ENCODE results near the gene SLC9A1.

The SLC9A1 gene

GRCh38 chr1:27150183-27150582, 4.7 kb downstream of the SLC9A1 start:
- no peak for DNase-seq

GRCh38 chr1:27149762-27150113, 5.2 kb downstream of the SLC9A1 start:
- DNase-seq = no peak

- DNase-seq = no peak
Observed at GRCh38 chr1:27149084-27149761, 5.7 kb downstream of the SLC9A1 start.

DNA sequence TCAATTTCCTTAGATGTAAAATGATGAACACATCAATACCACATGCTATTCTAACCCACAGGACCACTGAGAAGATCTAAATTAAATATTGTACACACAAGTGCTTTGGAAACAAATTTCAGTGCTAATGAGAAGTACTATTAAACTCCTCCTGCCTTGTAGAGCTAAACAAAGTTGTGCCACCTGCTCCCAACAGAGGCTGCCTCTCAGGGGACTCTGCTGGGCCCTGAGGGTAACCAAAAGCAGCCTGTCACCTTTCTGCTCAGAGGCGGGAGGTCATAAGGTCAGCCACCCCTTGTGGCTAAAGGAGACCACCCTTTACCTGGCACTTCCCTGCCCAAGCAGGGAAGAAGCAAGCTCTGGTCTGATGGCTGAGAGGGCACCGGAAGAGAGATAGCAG, 6.3 kb downstream of the SLC9A1 start:
- DNase-seq = no peak

DNA sequence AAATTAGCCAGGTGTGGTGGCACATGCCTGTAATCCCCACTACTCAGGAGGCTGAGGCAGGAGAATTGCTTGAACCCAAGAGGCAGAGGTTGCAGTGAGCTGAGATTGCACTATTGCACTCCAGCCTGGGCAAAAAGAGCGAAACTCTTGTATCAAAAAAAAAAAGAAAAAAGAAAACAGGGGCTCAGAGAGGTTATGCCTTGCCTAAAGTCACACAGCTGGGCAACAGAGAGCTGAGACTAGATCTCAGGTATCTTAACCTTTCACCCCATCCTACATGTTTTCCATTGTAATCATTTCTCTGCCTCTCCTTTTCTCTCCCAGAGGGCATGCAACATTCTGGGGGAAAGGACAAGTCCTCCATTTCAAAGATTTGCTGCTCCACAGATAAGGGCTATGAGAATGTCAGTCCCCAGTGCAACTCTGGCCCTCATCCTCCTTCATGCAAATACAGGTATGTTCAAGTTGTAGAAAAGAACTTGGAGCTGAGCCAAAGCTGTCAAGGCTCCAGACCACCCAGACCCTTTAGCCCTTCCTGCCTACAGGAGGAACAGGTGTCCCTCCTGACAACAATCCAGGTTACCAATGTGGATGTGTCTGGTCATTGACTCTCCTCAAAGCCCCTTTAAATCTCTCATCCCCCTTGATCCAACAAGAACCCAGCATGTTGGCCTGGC, 6.9 kb downstream of the SLC9A1 start:
- no peak for DNase-seq

- DNase-seq = no peak
Observed at GRCh38 chr1:27145934-27146354, 9.0 kb downstream of the SLC9A1 start.

DNA sequence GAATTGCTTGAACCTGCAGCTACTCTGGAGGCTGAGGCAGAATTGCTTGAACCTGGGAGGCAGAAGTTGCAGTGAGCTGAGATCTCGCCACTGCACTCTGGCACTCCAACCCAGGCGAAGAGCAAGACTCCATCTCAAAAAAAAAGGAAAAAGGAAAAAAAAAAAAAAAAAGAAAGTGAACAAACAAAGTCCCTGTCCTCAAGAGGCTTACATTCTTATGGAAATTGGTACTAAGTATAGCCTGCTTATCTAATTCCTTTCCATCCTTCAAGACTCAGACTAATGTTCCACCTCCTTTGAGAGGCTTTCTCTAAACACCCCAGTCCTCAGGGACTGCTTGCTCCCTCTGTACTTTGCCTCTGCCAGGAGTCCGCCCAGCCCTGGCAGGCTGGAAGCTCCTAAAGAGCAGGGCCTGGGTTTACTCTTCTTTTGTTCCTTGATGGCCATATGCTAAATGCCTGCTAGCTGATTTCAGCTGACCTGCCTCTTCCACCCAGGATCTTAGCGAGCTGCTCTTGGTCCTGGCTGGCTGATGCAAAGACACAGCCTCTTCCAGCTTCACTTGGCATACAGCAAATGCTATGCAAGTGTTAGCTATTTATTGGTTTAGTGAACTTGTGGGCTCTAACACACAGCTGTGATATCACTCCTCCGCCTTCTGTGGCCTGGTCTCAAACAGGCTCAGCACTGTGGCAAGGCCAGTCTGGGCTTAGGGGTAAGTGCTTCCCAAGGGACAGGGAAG, 9.8 kb downstream of the SLC9A1 start:
- no peak for DNase-seq

DNA sequence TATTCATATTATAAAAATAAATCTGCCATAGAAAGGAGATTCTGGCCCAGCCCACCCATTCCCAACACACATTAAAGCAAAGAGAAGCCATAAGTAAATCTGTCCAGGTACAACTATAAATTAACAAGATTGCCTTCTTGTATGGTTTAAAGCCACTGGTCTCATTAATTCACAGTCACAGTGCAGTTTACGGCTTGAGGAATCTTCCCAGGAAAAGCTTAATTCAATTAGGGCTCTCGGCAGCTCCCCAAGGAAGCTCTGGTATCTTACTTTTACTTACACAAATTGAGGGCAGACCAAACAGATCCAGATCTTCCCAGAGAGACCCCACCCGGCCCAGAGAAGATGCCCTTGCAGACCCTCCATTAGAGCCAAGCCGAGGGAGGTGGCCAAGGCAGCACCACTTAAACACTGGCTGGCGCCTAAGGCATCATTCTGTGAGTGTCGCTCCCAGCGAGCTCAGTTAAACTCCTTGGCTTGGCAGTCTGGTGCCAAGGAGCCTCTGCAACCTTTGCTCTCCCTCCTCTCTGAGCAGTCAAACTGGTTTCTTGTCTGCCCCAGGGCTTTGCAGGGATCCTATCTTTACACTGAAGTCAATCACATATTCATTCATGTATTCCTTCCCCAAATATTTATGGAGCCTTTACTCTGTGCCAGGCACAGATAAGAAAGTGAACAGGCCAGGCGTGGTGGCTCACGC, 10.7 kb downstream of the SLC9A1 start:
- DNase-seq = no peak

- DNase-seq = no peak
Observed at GRCh38 chr1:27143401-27143800, 11.5 kb downstream of the SLC9A1 start.

DNA sequence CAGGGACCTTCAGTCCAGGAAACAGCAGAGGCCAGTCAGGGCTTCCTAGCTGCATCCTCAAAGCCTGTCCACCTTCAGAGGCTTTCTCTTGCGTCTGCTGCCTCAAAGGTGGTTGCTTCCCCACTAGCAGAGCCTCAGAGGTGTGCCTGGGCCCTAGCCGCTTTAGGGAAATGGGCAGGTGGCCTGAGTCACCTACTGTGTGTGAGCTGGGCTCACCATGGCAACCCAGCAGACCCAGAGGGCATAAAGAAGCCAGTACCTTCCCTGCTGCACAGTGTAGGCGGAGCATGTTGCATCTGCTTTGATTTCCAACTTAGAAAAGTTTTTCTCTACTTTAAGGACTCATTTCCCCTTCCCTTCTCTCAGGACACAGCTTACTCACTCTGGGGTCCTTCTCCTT, 12.5 kb downstream of the SLC9A1 start:
- no peak for DNase-seq

DNA sequence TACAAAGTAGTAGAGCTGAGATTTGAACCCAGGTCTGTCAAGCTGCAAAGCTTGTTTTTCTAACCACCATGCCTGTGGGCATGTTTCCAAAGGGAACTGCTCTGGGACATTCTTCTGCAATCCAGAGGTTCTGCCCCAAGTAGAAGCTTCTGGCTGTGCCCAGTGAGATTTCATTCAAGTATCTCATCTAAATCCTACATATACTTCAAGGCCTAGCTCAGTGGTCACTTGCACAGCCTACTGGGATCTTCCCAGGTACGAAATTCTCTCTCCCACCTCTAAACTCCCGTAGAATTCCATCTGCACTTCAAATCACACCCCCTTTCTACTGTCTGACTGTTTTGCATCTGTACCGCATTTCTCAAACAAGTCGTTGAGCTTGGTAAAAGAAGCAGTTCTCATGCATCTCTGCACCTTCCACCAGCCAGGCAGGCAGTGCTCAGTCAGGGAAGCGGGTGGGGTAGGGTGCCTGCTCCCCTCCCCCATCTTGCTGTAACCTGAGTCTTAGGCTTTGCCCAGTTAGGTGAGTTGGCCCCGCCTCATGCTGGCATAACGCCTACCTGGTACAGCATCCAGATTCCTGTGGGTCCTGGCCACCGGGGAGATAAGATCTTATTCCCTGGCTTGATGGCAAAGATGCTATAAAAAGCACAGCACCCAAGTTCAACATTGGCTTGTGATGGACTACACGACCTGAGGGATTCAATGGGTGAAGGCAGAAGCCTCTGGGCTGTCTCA, 13.5 kb downstream of the SLC9A1 start:
- no peak for DNase-seq

DNA sequence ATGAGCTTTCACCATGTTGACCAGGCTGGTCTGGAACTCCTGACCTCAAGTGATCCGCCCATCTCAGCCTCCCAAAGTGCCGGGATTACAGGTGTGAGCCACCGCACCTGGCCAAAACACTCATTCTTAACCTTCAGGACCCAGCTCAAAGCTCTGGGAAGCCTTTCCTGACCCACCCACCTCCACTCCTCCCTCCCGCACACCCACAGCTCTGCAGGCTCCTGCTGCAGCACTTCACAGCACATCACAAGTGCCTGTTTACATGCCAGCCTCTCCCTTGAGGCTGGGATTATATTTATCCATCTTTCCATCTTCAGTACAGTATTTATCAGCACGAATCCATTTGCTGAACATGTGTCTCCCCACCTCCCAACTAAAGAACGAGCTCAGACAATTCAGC, 14.9 kb downstream of the SLC9A1 start:
- DNase-seq = no peak

DNA sequence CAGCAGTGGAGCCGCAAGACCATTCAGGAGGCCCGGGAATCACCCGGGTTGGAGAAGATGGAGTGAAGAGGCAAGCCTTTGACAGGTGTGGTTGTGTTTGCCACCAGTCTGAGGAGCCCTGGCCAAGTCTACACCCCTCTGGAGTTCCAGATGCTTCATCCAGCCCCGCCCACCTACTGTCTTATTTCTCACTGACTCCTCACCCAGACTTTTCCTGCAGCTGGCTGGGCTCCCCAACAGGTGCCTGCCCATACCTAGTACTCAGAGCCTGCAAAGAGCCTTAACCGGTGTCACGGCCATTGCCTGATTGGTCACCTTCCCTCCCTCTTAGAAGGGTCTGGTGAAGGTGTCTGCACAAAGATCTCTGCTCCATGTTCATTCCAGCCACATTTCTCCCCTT, 16.0 kb downstream of the SLC9A1 start:
- DNase-seq = no peak

DNA sequence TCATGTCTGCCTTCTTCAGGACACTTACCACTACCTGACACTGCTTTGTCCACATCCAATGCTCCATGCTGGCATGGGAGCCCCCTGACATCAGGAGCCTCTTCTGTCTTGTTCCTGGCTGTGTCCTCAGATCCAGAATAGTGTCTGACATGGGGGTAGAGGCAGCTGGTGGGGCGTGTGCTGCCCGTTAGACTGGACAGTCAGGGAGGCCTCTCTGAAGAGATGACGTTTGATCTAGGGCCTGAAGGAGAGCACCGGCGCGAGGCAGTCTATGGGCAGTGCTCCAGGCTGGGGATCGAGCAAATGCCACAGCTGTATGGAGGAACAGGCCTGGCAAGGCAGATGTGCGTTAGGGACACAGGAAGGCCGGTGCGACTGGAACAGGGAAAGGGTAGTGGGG, 16.6 kb downstream of the SLC9A1 start:
- no peak for DNase-seq

DNA sequence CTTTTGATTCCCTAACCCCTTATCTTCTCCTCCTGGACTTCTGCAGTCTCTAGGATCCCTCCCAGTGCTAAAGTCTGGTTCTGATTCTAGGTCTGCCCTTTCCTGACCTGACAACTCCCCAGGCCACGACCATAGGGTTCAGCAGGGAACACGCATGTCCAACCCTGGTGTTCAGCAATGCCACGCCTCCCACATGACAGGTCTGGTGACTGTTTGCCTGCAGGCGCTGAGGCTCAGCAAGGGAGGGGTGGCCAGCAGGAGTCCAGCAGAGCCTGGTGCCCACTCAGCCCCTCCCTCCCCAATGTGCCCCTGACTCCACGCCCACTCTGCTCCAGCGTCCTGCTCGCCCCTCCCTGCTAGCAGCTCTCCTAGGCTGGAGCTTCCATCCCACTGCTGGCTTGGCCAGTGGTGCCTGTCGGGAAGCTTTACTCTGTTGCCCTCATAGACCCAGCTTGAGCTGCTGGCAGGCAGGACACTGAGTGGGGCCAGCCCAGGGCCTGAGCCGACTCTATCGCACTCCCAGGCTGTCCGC, 17.3 kb downstream of the SLC9A1 start:
- no peak for DNase-seq

DNA sequence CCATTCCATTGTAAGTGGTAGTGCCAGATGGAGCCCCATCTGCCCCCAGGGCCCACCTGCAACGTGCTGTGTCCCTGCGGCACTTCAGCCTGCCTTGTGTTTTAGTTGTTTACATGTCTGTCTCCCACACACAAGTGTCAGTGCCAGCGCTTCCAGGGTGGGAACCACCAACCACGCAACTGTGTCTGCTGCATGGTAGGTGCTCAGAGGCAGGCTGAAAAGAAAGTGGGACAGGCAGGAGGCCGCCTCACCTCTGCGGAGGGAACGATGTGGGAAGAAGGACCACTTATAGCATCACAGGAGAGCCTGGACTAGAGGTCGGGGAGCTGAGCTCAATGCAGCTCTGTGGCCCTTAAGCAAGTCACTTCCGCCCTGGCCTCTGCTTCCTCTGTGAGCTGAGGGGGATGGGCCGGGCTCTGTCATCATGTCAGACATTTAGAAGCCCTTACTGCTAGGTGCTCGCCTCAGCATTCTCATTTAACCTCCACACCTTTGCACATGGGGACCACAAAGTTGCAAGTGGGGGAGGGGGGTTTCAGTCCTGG, 17.9 kb downstream of the SLC9A1 start:
- DNase-seq = peak; percentile 88

DNA sequence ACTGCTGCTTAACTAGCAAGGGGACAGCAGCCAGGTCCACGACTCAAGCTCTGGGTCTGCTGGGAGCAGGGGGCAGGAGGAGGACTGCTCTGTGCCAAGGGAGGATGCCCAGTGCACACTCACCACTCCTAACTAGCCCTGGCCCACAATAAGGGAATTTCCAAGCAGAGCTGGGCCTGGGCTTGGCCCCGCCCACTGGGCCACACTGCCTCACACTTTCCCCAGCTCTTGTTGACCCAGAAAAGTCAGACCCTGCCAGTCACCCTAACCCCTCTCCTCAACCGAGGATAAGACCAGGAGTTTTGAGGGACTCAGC, 18.7 kb downstream of the SLC9A1 start:
- peak; percentile 44 for DNase-seq

DNA sequence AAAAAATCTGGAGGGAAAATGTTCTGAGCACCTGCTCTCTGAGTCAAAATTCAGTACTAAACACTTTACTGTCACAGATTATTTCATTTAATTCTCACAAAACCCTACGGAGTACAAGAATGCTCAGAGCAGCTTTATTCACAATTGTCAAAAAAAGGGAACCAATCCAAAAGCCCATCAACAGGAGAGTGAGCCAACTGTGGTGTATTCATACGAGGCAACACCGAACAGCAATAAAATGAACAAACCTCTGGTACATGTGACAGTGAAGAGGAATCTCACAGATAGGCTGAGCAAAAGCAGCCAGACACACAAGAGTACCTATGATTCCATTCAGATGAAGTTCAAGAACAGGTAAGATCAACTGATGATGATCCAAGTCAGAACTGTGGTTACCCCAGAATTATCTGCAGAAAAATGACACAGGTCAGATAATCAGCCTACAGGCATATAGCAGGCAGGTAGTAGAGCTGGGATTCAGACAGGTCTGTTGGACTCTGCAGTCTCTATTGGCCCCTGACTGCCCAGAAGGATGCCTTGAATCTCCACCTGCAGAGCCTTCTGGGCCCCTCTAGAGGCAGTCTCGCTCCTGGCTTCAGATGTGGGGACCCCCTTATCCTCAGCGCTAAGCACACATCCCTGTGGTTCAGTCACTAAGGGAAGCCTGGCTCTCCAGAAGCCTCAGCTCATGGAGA, 19.2 kb downstream of the SLC9A1 start:
- DNase-seq = no peak

GRCh38 chr1:27133991-27134390, 20.9 kb downstream of the SLC9A1 start:
- DNase-seq = no peak

DNA sequence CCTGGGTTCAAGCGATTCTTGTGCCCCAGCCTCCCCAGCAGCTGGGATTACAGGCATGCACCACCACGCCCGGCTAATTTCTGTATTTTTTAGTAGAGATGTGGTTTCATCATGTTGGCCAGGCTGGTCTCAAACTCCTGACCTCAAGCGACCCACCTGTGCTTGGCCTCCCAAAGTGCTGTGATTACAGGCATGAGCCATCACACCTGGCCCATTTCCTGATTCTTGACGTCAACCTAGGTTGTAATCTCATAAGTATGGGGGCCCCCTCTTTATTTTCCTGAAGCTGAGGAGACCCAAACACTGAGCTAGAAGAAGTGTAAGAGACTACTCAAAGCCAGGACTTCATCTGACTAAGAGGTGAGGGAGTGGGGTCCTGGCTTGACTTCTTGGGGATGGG, 21.8 kb downstream of the SLC9A1 start:
- DNase-seq = no peak

DNA sequence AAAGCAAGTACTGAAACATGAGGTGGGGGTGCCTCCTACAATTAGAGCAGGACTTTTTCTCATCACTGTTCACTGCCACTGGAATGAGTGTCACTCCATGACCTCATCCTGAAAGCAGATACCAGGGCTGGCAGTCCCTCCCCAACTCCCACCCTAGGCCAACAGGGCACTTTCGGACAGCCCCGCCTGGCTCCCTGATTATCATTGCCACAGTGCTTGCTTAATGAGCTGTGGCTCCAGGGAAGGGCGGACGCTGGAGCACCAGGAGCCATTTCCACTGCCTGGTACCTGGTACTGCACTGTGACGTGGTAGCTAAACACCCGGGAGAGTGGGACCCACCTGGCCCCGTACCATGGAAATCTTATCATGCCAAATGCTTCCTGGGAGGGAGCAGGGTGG, 22.3 kb downstream of the SLC9A1 start:
- DNase-seq = no peak

DNA sequence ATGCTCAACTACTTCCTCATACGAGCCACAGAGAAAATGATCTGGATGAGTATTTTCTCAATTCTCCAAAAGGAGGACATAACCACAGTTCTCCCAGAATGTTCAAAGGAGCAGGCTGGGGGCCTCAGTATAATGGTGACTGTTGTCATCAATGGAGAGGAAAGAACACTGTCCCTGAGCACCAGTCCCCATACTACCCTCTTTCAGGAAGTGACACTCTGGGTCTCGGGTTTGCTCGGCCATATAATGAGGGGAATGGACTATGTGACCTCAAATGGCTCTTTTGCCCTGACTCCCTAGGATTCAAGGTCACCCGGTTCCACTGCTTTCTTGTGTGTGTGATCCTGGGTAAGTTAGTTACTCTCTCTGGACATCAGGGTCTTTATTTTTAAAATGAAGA, 22.8 kb downstream of the SLC9A1 start:
- DNase-seq = no peak
